ENCODE results near the gene CEACAM21.

CEACAM21 gene

GRCh38 chr19:41604831-41605230 is 28.9 kb downstream of the CEACAM21 start:
- no peak for DNase-seq (ENCODE audit: low spot score)
- H3K4me1 Mint-ChIP-seq (ENCODE audit: low read depth) = no peaks in the 10 kb centered on the region
- H3K27me3 Mint-ChIP-seq (ENCODE audit: low read depth) = peaks cover 18% of the 10 kb centered on the region
- no peaks in the 10 kb centered on the region for H3K36me3 Mint-ChIP-seq (ENCODE audit: low read depth)
- no peak overlapping the region for H3K4me3 Mint-ChIP-seq
- no peaks in the 10 kb centered on the region for H3K9me3 Mint-ChIP-seq
- no peak overlapping the region for H3K27ac Mint-ChIP-seq

- H3K4me3 Mint-ChIP-seq = no peak overlapping the region
Measured at GRCh38 chr19:41606215-41606837, 30.4 kb downstream of the CEACAM21 start.

GRCh38 chr19:41607668-41608067 is 31.7 kb downstream of the CEACAM21 start:
- H3K9me3 Mint-ChIP-seq = no peaks in the 10 kb centered on the region
- peaks cover 26% of the 10 kb centered on the region for H3K27me3 Mint-ChIP-seq (ENCODE audit: low read depth)

More at GRCh38 chr19:41606215-41606837, 30.4 kb downstream of the CEACAM21 start:
- no peaks in the 10 kb centered on the region for H3K4me1 Mint-ChIP-seq (ENCODE audit: low read depth)
- H3K27me3 Mint-ChIP-seq (ENCODE audit: low read depth) = peaks cover 26% of the 10 kb centered on the region
- no peaks in the 10 kb centered on the region for H3K9me3 Mint-ChIP-seq
- H3K36me3 Mint-ChIP-seq (ENCODE audit: low read depth) = no peaks in the 10 kb centered on the region
- no peak for DNase-seq (ENCODE audit: low spot score)
- H3K27ac Mint-ChIP-seq = no peak overlapping the region

GRCh38 chr19:41610789-41611188 is 34.8 kb downstream of the CEACAM21 start:
- H3K9me3 Mint-ChIP-seq = no peaks in the 10 kb centered on the region
- no peak for DNase-seq (ENCODE audit: low spot score)
- no peak overlapping the region for H3K4me3 Mint-ChIP-seq
- no peaks in the 10 kb centered on the region for H3K4me1 Mint-ChIP-seq (ENCODE audit: low read depth)
- H3K27me3 Mint-ChIP-seq (ENCODE audit: low read depth) = peaks cover 24% of the 10 kb centered on the region
- H3K36me3 Mint-ChIP-seq (ENCODE audit: low read depth) = no peaks in the 10 kb centered on the region
- H3K27ac Mint-ChIP-seq = no peak overlapping the region

More at GRCh38 chr19:41607668-41608067, 31.7 kb downstream of the CEACAM21 start:
- H3K4me1 Mint-ChIP-seq (ENCODE audit: low read depth) = no peaks in the 10 kb centered on the region
- no peak overlapping the region for H3K4me3 Mint-ChIP-seq
- no peak overlapping the region for H3K27ac Mint-ChIP-seq
- H3K36me3 Mint-ChIP-seq (ENCODE audit: low read depth) = no peaks in the 10 kb centered on the region
- DNase-seq (ENCODE audit: low spot score) = no peak

GRCh38 chr19:41612483-41612882 is 36.5 kb downstream of the CEACAM21 start:
- no peak overlapping the region for H3K4me3 Mint-ChIP-seq
- no peaks in the 10 kb centered on the region for H3K36me3 Mint-ChIP-seq (ENCODE audit: low read depth)
- peaks cover 22% of the 10 kb centered on the region for H3K27me3 Mint-ChIP-seq (ENCODE audit: low read depth)
- no peak for DNase-seq (ENCODE audit: low spot score)
- H3K9me3 Mint-ChIP-seq = no peaks in the 10 kb centered on the region
- no peaks in the 10 kb centered on the region for H3K4me1 Mint-ChIP-seq (ENCODE audit: low read depth)
- H3K27ac Mint-ChIP-seq = no peak overlapping the region

GRCh38 chr19:41615207-41615606 is 39.2 kb downstream of the CEACAM21 start:
- H3K9me3 Mint-ChIP-seq = no peaks in the 10 kb centered on the region
- no peak overlapping the region for H3K4me3 Mint-ChIP-seq
- peaks cover 5% of the 10 kb centered on the region for H3K27me3 Mint-ChIP-seq (ENCODE audit: low read depth)

GRCh38 chr19:41616792-41617621 is 41.0 kb downstream of the CEACAM21 start:
- H3K27me3 Mint-ChIP-seq (ENCODE audit: low read depth) = no peaks in the 10 kb centered on the region
- no peaks in the 10 kb centered on the region for H3K36me3 Mint-ChIP-seq (ENCODE audit: low read depth)
- H3K4me3 Mint-ChIP-seq = no peak overlapping the region
- no peaks in the 10 kb centered on the region for H3K4me1 Mint-ChIP-seq (ENCODE audit: low read depth)
- no peak for DNase-seq (ENCODE audit: low spot score)
- no peak overlapping the region for H3K27ac Mint-ChIP-seq
- no peaks in the 10 kb centered on the region for H3K9me3 Mint-ChIP-seq

More at GRCh38 chr19:41615207-41615606, 39.2 kb downstream of the CEACAM21 start:
- Mint-ChIP-seq H3K27ac (no peak overlapping the region), H3K4me1 (ENCODE audit: low read depth) (no peaks in the 10 kb centered on the region), H3K36me3 (ENCODE audit: low read depth) (no peaks in the 10 kb centered on the region)
- no peak for DNase-seq (ENCODE audit: low spot score)

GRCh38 chr19:41617941-41618730 is 42.2 kb downstream of the CEACAM21 start:
- peaks cover 3% of the 10 kb centered on the region for H3K27me3 Mint-ChIP-seq (ENCODE audit: low read depth)
- H3K4me1 Mint-ChIP-seq (ENCODE audit: low read depth) = no peaks in the 10 kb centered on the region
- no peak overlapping the region for H3K27ac Mint-ChIP-seq
- H3K4me3 Mint-ChIP-seq = no peak overlapping the region
- no peaks in the 10 kb centered on the region for H3K36me3 Mint-ChIP-seq (ENCODE audit: low read depth)
- no peaks in the 10 kb centered on the region for H3K9me3 Mint-ChIP-seq
- DNase-seq (ENCODE audit: low spot score) = no peak

- peaks cover 6% of the 10 kb centered on the region for H3K27me3 Mint-ChIP-seq (ENCODE audit: low read depth)
- H3K4me1 Mint-ChIP-seq (ENCODE audit: low read depth) = no peaks in the 10 kb centered on the region
- no peak overlapping the region for H3K27ac Mint-ChIP-seq
- no peaks in the 10 kb centered on the region for H3K9me3 Mint-ChIP-seq
- DNase-seq (ENCODE audit: low spot score) = no peak
- no peak overlapping the region for H3K4me3 Mint-ChIP-seq
- H3K36me3 Mint-ChIP-seq (ENCODE audit: low read depth) = no peaks in the 10 kb centered on the region
Measured at GRCh38 chr19:41619018-41619556, 43.1 kb downstream of the CEACAM21 start.

- peaks cover 6% of the 10 kb centered on the region for H3K27me3 Mint-ChIP-seq (ENCODE audit: low read depth)
- no peaks in the 10 kb centered on the region for H3K36me3 Mint-ChIP-seq (ENCODE audit: low read depth)
- H3K4me3 Mint-ChIP-seq = no peak overlapping the region
- no peaks in the 10 kb centered on the region for H3K4me1 Mint-ChIP-seq (ENCODE audit: low read depth)
- H3K9me3 Mint-ChIP-seq = no peaks in the 10 kb centered on the region
- no peak overlapping the region for H3K27ac Mint-ChIP-seq
- DNase-seq (ENCODE audit: low spot score) = no peak
Measured at GRCh38 chr19:41620171-41620570, 44.2 kb downstream of the CEACAM21 start.

- H3K27me3 Mint-ChIP-seq (ENCODE audit: low read depth) = peaks cover 7% of the 10 kb centered on the region
- no peaks in the 10 kb centered on the region for H3K36me3 Mint-ChIP-seq (ENCODE audit: low read depth)
- no peak overlapping the region for H3K4me3 Mint-ChIP-seq
- no peak for DNase-seq (ENCODE audit: low spot score)
- no peaks in the 10 kb centered on the region for H3K9me3 Mint-ChIP-seq
- no peaks in the 10 kb centered on the region for H3K4me1 Mint-ChIP-seq (ENCODE audit: low read depth)
- H3K27ac Mint-ChIP-seq = no peak overlapping the region
Measured at GRCh38 chr19:41621226-41621625, 45.3 kb downstream of the CEACAM21 start.

GRCh38 chr19:41621654-41622053 is 45.7 kb downstream of the CEACAM21 start:
- Mint-ChIP-seq H3K4me3 (no peak overlapping the region), H3K9me3 (no peaks in the 10 kb centered on the region), H3K27me3 (ENCODE audit: low read depth) (peaks cover 8% of the 10 kb centered on the region), H3K4me1 (ENCODE audit: low read depth) (no peaks in the 10 kb centered on the region), H3K36me3 (ENCODE audit: low read depth) (no peaks in the 10 kb centered on the region), H3K27ac (no peak overlapping the region)
- DNase-seq (ENCODE audit: low spot score) = no peak

- H3K4me3 Mint-ChIP-seq = no peak overlapping the region
- no peaks in the 10 kb centered on the region for H3K4me1 Mint-ChIP-seq (ENCODE audit: low read depth)
- H3K36me3 Mint-ChIP-seq (ENCODE audit: low read depth) = no peaks in the 10 kb centered on the region
- DNase-seq (ENCODE audit: low spot score) = no peak
- H3K27me3 Mint-ChIP-seq (ENCODE audit: low read depth) = peaks cover 8% of the 10 kb centered on the region
- no peak overlapping the region for H3K27ac Mint-ChIP-seq
- H3K9me3 Mint-ChIP-seq = no peaks in the 10 kb centered on the region
Measured at GRCh38 chr19:41623360-41623759, 47.4 kb downstream of the CEACAM21 start.

GRCh38 chr19:41624515-41624914 is 48.5 kb downstream of the CEACAM21 start:
- H3K27me3 Mint-ChIP-seq (ENCODE audit: low read depth) = peaks cover 8% of the 10 kb centered on the region
- no peaks in the 10 kb centered on the region for H3K36me3 Mint-ChIP-seq (ENCODE audit: low read depth)
- H3K27ac Mint-ChIP-seq = no peak overlapping the region
- H3K9me3 Mint-ChIP-seq = no peaks in the 10 kb centered on the region
- no peaks in the 10 kb centered on the region for H3K4me1 Mint-ChIP-seq (ENCODE audit: low read depth)
- no peak for DNase-seq (ENCODE audit: low spot score)
- H3K4me3 Mint-ChIP-seq = no peak overlapping the region
